Smooth muscle cell (in vitro differentiated cells): ENCODE results near the gene THOP1. TPM values are rescaled to one million over a fixed set of nuclear protein-coding genes. Genes with fewer than 3 reads are reported as not detected.
"Not testable (repeated sequence)": the region's sequence is repeated elsewhere in the genome, so short reads cannot be mapped to it uniquely, and the experiment has no call there.

ENCODE experiments used
- DNase-seq: peaks from one replicate; lab custom pipeline; 2025; ENCODE audit not compliant: unreplicated experiment; lab: John Stamatoyannopoulos, UW
- H2AFZ ChIP-seq: fragments of 200-600 bp; sonication (generic); 2 replicates; pipeline ENCODE4 v1.6.0; 2016; ENCODE audit warnings: antibody characterized with exemption, low read depth, mild to moderate bottlenecking
- H3F3A ChIP-seq: fragments of 200-600 bp; sonication (generic); 2 replicates; pipeline ENCODE4 v1.6.0; 2017; ENCODE audit warnings: antibody characterized with exemption, low read depth
- H3K27ac ChIP-seq: fragments of 200-600 bp; sonication (generic); 2 replicates; pipeline ENCODE4 v1.5.1; 2016; ENCODE audit warnings: low read depth, mild to moderate bottlenecking
- H3K27me3 ChIP-seq: fragments of 200-600 bp; sonication (generic); 2 replicates; pipeline ENCODE4 v1.6.1; 2016; ENCODE audit warnings: low read depth, mild to moderate bottlenecking
- H3K36me3 ChIP-seq: fragments of 200-600 bp; sonication (generic); 2 replicates; pipeline ENCODE4 v1.5.1; 2016; ENCODE audit warnings: low read depth
- H3K4me1 ChIP-seq: fragments of 200-600 bp; sonication (generic); 2 replicates; pipeline ENCODE4 v1.5.1; 2016; ENCODE audit warnings: low read depth
- H3K4me2 ChIP-seq: fragments of 200-600 bp; sonication (generic); 2 replicates; pipeline ENCODE4 v1.6.0; 2016; ENCODE audit warnings: mild to moderate bottlenecking
- H3K4me3 ChIP-seq: fragments of 200-600 bp; sonication (generic); 2 replicates; pipeline ENCODE4 v1.5.1; 2016; ENCODE audit warnings: mild to moderate bottlenecking
- H3K79me2 ChIP-seq: fragments of 200-600 bp; sonication (generic); 2 replicates; pipeline ENCODE4 v1.6.0; 2016; ENCODE audit warnings: low read depth, mild to moderate bottlenecking
- H3K9ac ChIP-seq: fragments of 200-600 bp; sonication (generic); 2 replicates; pipeline ENCODE4 v1.6.0; 2016; ENCODE audit warnings: low read depth
- H3K9me3 ChIP-seq: fragments of 200-600 bp; sonication (generic); replicated peaks from 2 replicates; pipeline ENCODE4 v1.5.1; 2016; ENCODE audit warnings: low read depth
- H4K20me1 ChIP-seq: fragments of 200-600 bp; sonication (generic); 2 replicates; pipeline ENCODE4 v1.6.0; 2016; ENCODE audit warnings: low read depth
- WGBS: methylation state at CpG from one replicate; pipeline ENCODE4 v1.1.7; 2016; ENCODE audit warnings: low lambda C conversion rate; 5-methylcytosine and 5-hydroxymethylcytosine counted together
- polyA plus RNA-seq: library from polyadenylated mRNA; unstranded; fragments of >200 nt; fragmentation: Nextera tagmentation; extraction: Ambion mirVana; gene quantifications from 2 replicates; pipeline ENCODE4 v1.2.1, GENCODE V29; 2016
- total RNA-seq: library from RNA; depleted of rRNA; stranded (reverse); fragments of >200 nt; gene quantifications from 2 replicates; pipeline ENCODE4 v1.2.3, GENCODE V29; 2014
- TF ChIP-seq, protein P1 (sequence below): fragments of 200-600 bp; sonication (generic); IDR thresholded peaks from 2 replicates; pipeline ENCODE4 v1.5.1; 2017; ENCODE audit warnings: borderline replicate concordance, mild to moderate bottlenecking, antibody characterized with exemption; ENCODE audit not compliant: insufficient read depth, poor library complexity, severe bottlenecking

THOP1 gene
- total and polyA plus RNA-seq, 2 experiments from 2014 or later, result 40.5 to 65.6 TPM

DNA sequence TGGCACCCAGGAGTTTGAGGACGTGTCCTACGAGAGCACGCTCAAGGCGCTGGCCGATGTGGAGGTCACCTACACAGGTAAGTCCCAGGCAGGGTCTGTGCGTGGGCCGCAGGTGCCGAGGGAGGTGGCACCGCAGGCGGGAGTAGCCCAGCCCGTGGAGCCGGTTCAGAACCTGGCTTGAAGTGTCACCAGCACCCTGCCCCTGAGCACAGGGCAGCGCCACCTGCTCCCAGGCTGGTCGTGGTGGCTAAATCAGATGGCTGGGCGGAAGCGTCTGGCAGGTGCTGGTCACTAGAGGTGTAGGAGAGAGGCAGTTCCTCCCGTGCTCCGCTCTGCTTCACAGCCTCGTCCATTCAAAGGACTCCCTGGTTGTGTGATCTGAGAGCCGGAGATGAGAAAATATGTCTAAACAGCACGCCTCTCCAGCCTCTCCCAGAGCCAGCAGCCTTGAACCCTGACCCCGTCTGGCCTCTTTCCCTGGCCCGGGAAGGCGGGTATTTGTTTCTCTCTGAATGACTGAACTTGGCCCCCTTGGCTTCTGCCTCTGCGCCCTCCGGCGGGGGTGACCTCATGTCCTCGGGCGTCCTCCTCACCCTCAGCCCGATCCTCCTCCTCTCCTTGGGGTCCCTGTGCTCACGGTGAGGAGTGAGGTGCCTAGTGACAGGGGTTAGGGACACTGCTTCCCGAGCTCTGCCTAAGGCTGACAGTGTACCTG is 5.4 kb downstream of the THOP1 start:
- Histone ChIP-seq H3K27ac (no peak overlapping the region), H3K36me3 (no peaks in the 10 kb centered on the region), H2AFZ (no peak overlapping the region), H3K9me3 (no peaks in the 10 kb centered on the region), H3K9ac (no peak overlapping the region), H3K4me3 (no peak overlapping the region), H3K4me1 (peaks cover 8% of the 10 kb centered on the region), H3K27me3 (no peaks in the 10 kb centered on the region), H4K20me1 (no peaks in the 10 kb centered on the region), H3K4me2 (no peak overlapping the region), H3K79me2 (peaks cover 29% of the 10 kb centered on the region), H3F3A (no peaks in the 10 kb centered on the region)
- TF ChIP-seq, protein P1, sequence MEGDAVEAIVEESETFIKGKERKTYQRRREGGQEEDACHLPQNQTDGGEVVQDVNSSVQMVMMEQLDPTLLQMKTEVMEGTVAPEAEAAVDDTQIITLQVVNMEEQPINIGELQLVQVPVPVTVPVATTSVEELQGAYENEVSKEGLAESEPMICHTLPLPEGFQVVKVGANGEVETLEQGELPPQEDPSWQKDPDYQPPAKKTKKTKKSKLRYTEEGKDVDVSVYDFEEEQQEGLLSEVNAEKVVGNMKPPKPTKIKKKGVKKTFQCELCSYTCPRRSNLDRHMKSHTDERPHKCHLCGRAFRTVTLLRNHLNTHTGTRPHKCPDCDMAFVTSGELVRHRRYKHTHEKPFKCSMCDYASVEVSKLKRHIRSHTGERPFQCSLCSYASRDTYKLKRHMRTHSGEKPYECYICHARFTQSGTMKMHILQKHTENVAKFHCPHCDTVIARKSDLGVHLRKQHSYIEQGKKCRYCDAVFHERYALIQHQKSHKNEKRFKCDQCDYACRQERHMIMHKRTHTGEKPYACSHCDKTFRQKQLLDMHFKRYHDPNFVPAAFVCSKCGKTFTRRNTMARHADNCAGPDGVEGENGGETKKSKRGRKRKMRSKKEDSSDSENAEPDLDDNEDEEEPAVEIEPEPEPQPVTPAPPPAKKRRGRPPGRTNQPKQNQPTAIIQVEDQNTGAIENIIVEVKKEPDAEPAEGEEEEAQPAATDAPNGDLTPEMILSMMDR, result no peak
- DNase-seq, result no peak
- WGBS, result 98% methylated on average over 32 of the region's 32 CpGs

DNA sequence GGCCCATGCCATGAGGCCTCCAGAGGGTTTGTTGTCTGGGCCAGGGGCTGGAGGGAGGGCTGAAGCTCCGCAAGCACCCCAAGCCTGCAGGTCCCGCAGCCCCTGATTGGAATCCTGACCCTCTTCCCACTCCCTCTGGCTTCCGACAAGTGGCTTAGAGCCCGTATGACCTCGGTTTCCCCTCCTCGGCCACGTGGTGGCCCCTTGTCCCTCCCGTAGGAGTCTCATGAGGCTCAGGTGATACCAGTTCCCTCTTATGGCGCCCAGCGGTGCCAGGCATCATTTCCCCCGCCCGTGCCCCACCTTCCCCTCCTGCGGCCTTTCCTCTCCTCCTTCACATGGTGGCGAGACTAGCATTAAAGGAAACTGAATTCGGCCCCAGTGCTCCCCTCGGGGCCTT is 6.1 kb downstream of the THOP1 start:
- Histone ChIP-seq H3K4me1 (peaks cover under 1% of the 10 kb centered on the region), H3K4me3 (no peak overlapping the region), H3K36me3 (no peaks in the 10 kb centered on the region), H3K4me2 (no peak overlapping the region), H3F3A (no peaks in the 10 kb centered on the region), H3K27me3 (no peaks in the 10 kb centered on the region), H3K79me2 (peaks cover 21% of the 10 kb centered on the region), H2AFZ (no peak overlapping the region), H4K20me1 (no peaks in the 10 kb centered on the region), H3K27ac (no peak overlapping the region), H3K9ac (no peak overlapping the region), H3K9me3 (no peaks in the 10 kb centered on the region)
- TF ChIP-seq, protein P1, result no peak
- WGBS, result 91% methylated on average over 16 of the region's 16 CpGs
- no peak for DNase-seq

DNA sequence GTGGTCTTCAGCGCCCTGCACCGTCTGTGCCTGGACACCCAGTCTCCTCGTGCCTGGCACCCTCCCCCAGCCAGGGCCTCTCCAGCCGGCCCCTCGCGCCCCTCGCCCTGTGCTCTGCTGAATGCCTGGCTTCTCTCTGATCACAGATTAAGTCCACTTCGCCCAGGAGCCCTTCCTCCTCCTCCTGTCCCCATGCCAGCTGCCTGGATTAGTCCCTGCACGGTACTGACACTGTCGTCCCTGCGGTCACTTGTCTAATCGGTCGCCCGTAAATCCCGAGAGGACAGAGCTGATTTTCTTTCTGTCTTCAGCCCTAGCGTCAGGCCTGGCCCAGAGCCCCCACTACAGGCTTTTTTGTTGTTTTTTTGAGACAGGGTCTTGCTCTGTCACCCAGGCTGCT is 6.6 kb downstream of the THOP1 start:
- H3K4me1 ChIP-seq, result no peaks in the 10 kb centered on the region
- H3K9ac ChIP-seq, result no peak overlapping the region
- H3K4me3 ChIP-seq, result no peak overlapping the region
- no peaks in the 10 kb centered on the region for H3F3A ChIP-seq
- no peaks in the 10 kb centered on the region for H3K9me3 ChIP-seq
- no peak overlapping the region for H3K27ac ChIP-seq
- H4K20me1 ChIP-seq, result peaks cover 3% of the 10 kb centered on the region
- H3K36me3 ChIP-seq, result no peaks in the 10 kb centered on the region
- TF ChIP-seq, protein P1, result no peak
- peaks cover 18% of the 10 kb centered on the region for H3K79me2 ChIP-seq
- no peaks in the 10 kb centered on the region for H3K27me3 ChIP-seq
- WGBS, result 85% methylated on average over 14 of the region's 16 CpGs
- DNase-seq, result no peak
- H2AFZ ChIP-seq, result no peak overlapping the region
- H3K4me2 ChIP-seq, result no peak overlapping the region

DNA sequence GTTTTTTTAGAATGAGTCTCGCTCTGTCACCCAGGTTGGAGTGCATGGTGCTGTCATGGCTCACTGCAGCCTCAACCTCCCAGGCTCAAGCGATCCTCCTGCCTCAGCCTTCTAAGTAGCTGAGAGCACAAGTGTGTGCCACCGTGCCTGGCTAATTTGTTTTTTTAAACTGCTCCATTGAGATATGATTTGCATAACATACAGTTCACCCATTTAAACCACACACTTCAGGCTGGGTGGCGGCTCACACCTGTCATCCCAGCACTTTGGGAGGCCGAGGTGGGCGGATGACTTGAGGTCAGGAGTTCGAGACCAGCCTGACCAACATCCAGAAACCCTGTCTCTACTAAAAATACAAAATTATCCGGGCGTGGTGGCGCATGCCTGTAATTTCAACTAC is 7.4 kb downstream of the THOP1 start:
- H3K4me2 ChIP-seq, H3K36me3 ChIP-seq, H3K4me3 ChIP-seq, H3K27ac ChIP-seq, H3K9me3 ChIP-seq, H3F3A ChIP-seq, H3K27me3 ChIP-seq, H3K9ac ChIP-seq, H2AFZ ChIP-seq, DNase-seq, H3K4me1 ChIP-seq: not testable (repeated sequence)
- H4K20me1 ChIP-seq, result peaks cover 11% of the 10 kb centered on the region
- H3K79me2 ChIP-seq, result peaks cover 11% of the 10 kb centered on the region
- WGBS, result 97% methylated on average over 10 of the region's 10 CpGs
